HG03457 (cell line): ENCODE measurements around the gene ADAM33.

Experiments
- ATAC-seq: cut with Tn5 transposase; IDR thresholded peaks from one replicate; pipeline ENCODE4 v1.9.1; 2021; ENCODE audit warnings: moderate number of reproducible peaks; ENCODE audit not compliant: unreplicated experiment

ADAM33 gene

GRCh38 chr20:3710703-3711483 is 29.1 kb upstream of the ADAM33 start:
- no peak for ATAC-seq

GRCh38 chr20:3710011-3710466 is 28.2 kb upstream of the ADAM33 start:
- no peak for ATAC-seq

GRCh38 chr20:3707508-3707899 is 25.7 kb upstream of the ADAM33 start:
- no peak for ATAC-seq

GRCh38 chr20:3706774-3707507 is 25.1 kb upstream of the ADAM33 start:
- no peak for ATAC-seq

- no peak for ATAC-seq
Observed at GRCh38 chr20:3705970-3706739, 24.3 kb upstream of the ADAM33 start.

- no peak for ATAC-seq
Observed at GRCh38 chr20:3705491-3705969, 23.7 kb upstream of the ADAM33 start.

GRCh38 chr20:3704087-3704486 is 22.3 kb upstream of the ADAM33 start:
- ATAC-seq: no peak

GRCh38 chr20:3702611-3703391 is 21.0 kb upstream of the ADAM33 start:
- ATAC-seq: no peak

GRCh38 chr20:3701061-3701998 is 19.5 kb upstream of the ADAM33 start:
- no peak for ATAC-seq

GRCh38 chr20:3699037-3699436 is 17.2 kb upstream of the ADAM33 start:
- no peak for ATAC-seq

- no peak for ATAC-seq
Observed at GRCh38 chr20:3698591-3699001, 16.8 kb upstream of the ADAM33 start.

GRCh38 chr20:3697588-3698305 is 15.9 kb upstream of the ADAM33 start:
- no peak for ATAC-seq

- ATAC-seq: no peak
Observed at GRCh38 chr20:3696745-3697587, 15.2 kb upstream of the ADAM33 start.

- ATAC-seq: no peak
Observed at GRCh38 chr20:3696200-3696599, 14.4 kb upstream of the ADAM33 start.

GRCh38 chr20:3694864-3695263 is 13.1 kb upstream of the ADAM33 start:
- ATAC-seq: no peak

- no peak for ATAC-seq
Observed at GRCh38 chr20:3693376-3693775, 11.6 kb upstream of the ADAM33 start.

- ATAC-seq: no peak
Observed at GRCh38 chr20:3692706-3693294, 11.0 kb upstream of the ADAM33 start.

GRCh38 chr20:3691897-3692296 is 10.1 kb upstream of the ADAM33 start:
- no peak for ATAC-seq
